H1 (cell line): ENCODE measurements around the gene ERC1. TPM values are rescaled to one million over a fixed set of nuclear protein-coding genes. Genes with fewer than 3 reads are reported as not detected.

ENCODE experiments used
- CTCF ChIA-PET: fragments of 300-600 bp; sonication (Branson Sonifier 250); formaldehyde crosslinking; loops from one replicate; lab custom pipeline; 2021; ENCODE audit not compliant: partially characterized antibody; lab: Charles Lee
- POLR2A ChIA-PET: fragments of 300-600 bp; sonication (Branson Sonifier 250); formaldehyde crosslinking; loops from one replicate; lab custom pipeline; 2021; ENCODE audit warnings: inconsistent platforms; ENCODE audit not compliant: partially characterized antibody; lab: Charles Lee
- DNase-seq, 2 experiments: peaks; one replicate each; pipeline versions ENCODE4 v3.0.0 to v3.0.0-alpha.2; 2010 to 2022; ENCODE audit warnings: low spot score in 2 of 2, low read depth in 1 of 2, mixed read lengths in 1 of 2
- FAIRE-seq: peaks from 2 replicates; lab custom pipeline; 2011; peaks lifted over from hg19 to GRCh38; lab: Jason Lieb, UNC
- H2AFZ ChIP-seq: 2 replicates; pipeline ENCODE4 v1.8.1; 2012; ENCODE audit warnings: low read length, inconsistent platforms
- H2AK5ac ChIP-seq: 2 replicates; pipeline ENCODE4 v1.6.1; 2013; ENCODE audit warnings: low read depth, low read length
- H2BK120ac ChIP-seq: replicated peaks from 2 replicates; pipeline ENCODE3; 2013; ENCODE audit warnings: low read depth, low read length, inconsistent platforms
- H2BK12ac ChIP-seq: 2 replicates; pipeline ENCODE4 v1.6.1; 2013; ENCODE audit warnings: low read depth, low read length
- H2BK15ac ChIP-seq: 2 replicates; pipeline ENCODE4 v1.6.1; 2013; ENCODE audit warnings: low read length
- H2BK20ac ChIP-seq: 2 replicates; pipeline ENCODE4 v1.6.1; 2013; ENCODE audit warnings: low read length
- H2BK5ac ChIP-seq: 2 replicates; pipeline ENCODE4 v1.6.1; 2013; ENCODE audit warnings: low read depth, low read length
- H3K14ac ChIP-seq: 2 replicates; pipeline ENCODE4 v1.6.1; 2013; ENCODE audit warnings: inconsistent platforms; ENCODE audit not compliant: insufficient read length
- H3K18ac ChIP-seq: 2 replicates; pipeline ENCODE4 v1.6.1; 2013; ENCODE audit warnings: low read length; ENCODE audit errors: extremely low read depth
- H3K23ac ChIP-seq: 2 replicates; pipeline ENCODE4 v1.6.1; 2013; ENCODE audit warnings: inconsistent platforms; ENCODE audit not compliant: insufficient read length
- H3K23me2 ChIP-seq: 2 replicates; pipeline ENCODE4 v1.6.1; 2013; ENCODE audit warnings: low read depth, low read length
- H3K27ac ChIP-seq: 2 replicates; pipeline ENCODE4 v1.6.1; 2011; ENCODE audit warnings: low read depth, low read length, inconsistent platforms
- H3K27me3 ChIP-seq, 4 experiments: replicated peaks in 1 of 4; 1 replicate in 1 of 4; 2 replicates in 3 of 4; pipeline versions ENCODE4 v1.6.1 to v1.8.1; 2011 to 2013; ENCODE audit warnings: low read length in 3 of 4, mild to moderate bottlenecking in 3 of 4, inconsistent platforms in 2 of 4, mixed read lengths in 2 of 4, moderate library complexity in 1 of 4; ENCODE audit not compliant: control insufficient read depth in 3 of 4, insufficient read depth in 3 of 4; ENCODE audit errors: extremely low read depth in 1 of 4
- H3K36me3 ChIP-seq, 4 experiments: 2 replicates each; pipeline versions ENCODE4 v1.6.1 to v1.8.1; 2011 to 2013; ENCODE audit warnings: mild to moderate bottlenecking in 4 of 4, low read length in 3 of 4, moderate library complexity in 2 of 4, control low read depth in 1 of 4, inconsistent platforms in 1 of 4; ENCODE audit not compliant: insufficient read depth in 4 of 4, control insufficient read depth in 2 of 4
- H3K4ac ChIP-seq: replicated peaks from 2 replicates; pipeline ENCODE3; 2013; ENCODE audit warnings: low read length, low read depth, mixed read lengths, inconsistent platforms; ENCODE audit not compliant: insufficient read length
- H3K4me1 ChIP-seq, 4 experiments: replicated peaks in 1 of 4; 1 replicate in 1 of 4; 2 replicates in 3 of 4; pipeline versions ENCODE4 v1.6.1 to v1.8.1; 2011 to 2013; ENCODE audit warnings: low read length in 3 of 4, inconsistent platforms in 2 of 4, mixed read lengths in 1 of 4; ENCODE audit not compliant: insufficient read depth in 4 of 4, control insufficient read depth in 3 of 4
- H3K4me2 ChIP-seq, 2 experiments: 2 replicates each; pipeline versions ENCODE4 v1.6.1 to v1.8.1; 2011 to 2013; ENCODE audit warnings: low read depth in 2 of 2, low read length in 2 of 2, control low read depth in 1 of 2, inconsistent platforms in 1 of 2, mild to moderate bottlenecking in 1 of 2; ENCODE audit not compliant: insufficient read depth in 1 of 2
- H3K4me3 ChIP-seq, 4 experiments: fragments of 200-600, 300-600 bp in 1 of 4; sonication (generic), shearing (Covaris generic), sonication (Bioruptor Twin) in 1 of 4; 2 replicates each; pipeline versions ENCODE4 v1.5.1 to v1.8.1; 2011 to 2016; ENCODE audit warnings: low read length in 4 of 4, low read depth in 3 of 4, control low read depth in 2 of 4, inconsistent platforms in 2 of 4, mild to moderate bottlenecking in 2 of 4, mixed read lengths in 1 of 4, moderate library complexity in 1 of 4; ENCODE audit not compliant: insufficient read depth in 2 of 4; ENCODE audit errors: extremely low read depth in 1 of 4
- H3K56ac ChIP-seq: replicated peaks from 2 replicates; pipeline ENCODE3; 2013; ENCODE audit warnings: low read depth, mild to moderate bottlenecking, mixed read lengths, low read length, inconsistent platforms; ENCODE audit not compliant: insufficient read length
- H3K79me1 ChIP-seq: 2 replicates; pipeline ENCODE4 v1.6.1; 2013; ENCODE audit warnings: low read depth, low read length, control low read depth
- H3K79me2 ChIP-seq, 2 experiments: 2 replicates each; pipeline versions ENCODE4 v1.6.1 to v1.8.1; 2012 to 2013; ENCODE audit warnings: low read length in 2 of 2, mild to moderate bottlenecking in 2 of 2, inconsistent platforms in 1 of 2; ENCODE audit not compliant: insufficient read depth in 2 of 2, control insufficient read depth in 1 of 2
- H3K9ac ChIP-seq, 4 experiments: replicated peaks in 1 of 4; 1 replicate in 1 of 4; 2 replicates in 3 of 4; pipeline versions ENCODE4 v1.6.1 to v1.8.1; 2011 to 2013; ENCODE audit warnings: low read depth in 3 of 4, low read length in 3 of 4, control low read depth in 2 of 4, mild to moderate bottlenecking in 2 of 4, moderate library complexity in 2 of 4, inconsistent platforms in 1 of 4; ENCODE audit errors: extremely low read depth in 1 of 4
- H3K9me3 ChIP-seq, 2 experiments: 2 replicates each; pipeline versions ENCODE4 v1.6.1 to v1.8.1; 2012 to 2013; ENCODE audit warnings: mild to moderate bottlenecking in 2 of 2, moderate library complexity in 2 of 2, control low read depth in 1 of 2, inconsistent platforms in 1 of 2, low read depth in 1 of 2, low read length in 1 of 2, mixed read lengths in 1 of 2; ENCODE audit not compliant: insufficient read depth in 2 of 2
- H4K20me1 ChIP-seq, 2 experiments: replicated peaks in 1 of 2; 2 replicates each; pipeline versions ENCODE3 to v1.8.1; 2011 to 2013; ENCODE audit warnings: inconsistent platforms in 2 of 2, low read length in 2 of 2, mild to moderate bottlenecking in 1 of 2; ENCODE audit not compliant: insufficient read depth in 2 of 2, control insufficient read depth in 1 of 2
- H4K5ac ChIP-seq: 2 replicates; pipeline ENCODE4 v1.6.1; 2013; ENCODE audit warnings: low read length, low read depth, mixed read lengths, inconsistent platforms; ENCODE audit not compliant: insufficient read length
- H4K8ac ChIP-seq: 2 replicates; pipeline ENCODE4 v1.8.0; 2013; ENCODE audit warnings: mild to moderate bottlenecking, moderate library complexity, low read length, inconsistent platforms; ENCODE audit not compliant: insufficient read depth; ENCODE audit errors: extremely low read depth
- H4K91ac ChIP-seq: replicated peaks from 2 replicates; pipeline ENCODE3; 2013; ENCODE audit warnings: low read length, mixed read lengths, inconsistent platforms; ENCODE audit not compliant: insufficient read length
- ASH2L ChIP-seq: fragments of 200-600, 300-600 bp; sonication (generic); IDR thresholded peaks from one replicate; pipeline ENCODE4 v1.7.1; 2017; ENCODE audit warnings: low read length
- BRCA1 ChIP-seq: IDR thresholded peaks from 2 replicates; pipeline ENCODE4 v1.6.1; 2012; ENCODE audit warnings: low read depth, low read length, improper control_type of control experiment
- KDM4A ChIP-seq: IDR thresholded peaks from one replicate; pipeline ENCODE4 v1.7.1; 2012; ENCODE audit warnings: low read depth, mild to moderate bottlenecking, moderate library complexity, low read length, inconsistent platforms; ENCODE audit not compliant: severe bottlenecking
- PHF8 ChIP-seq: fragments of 200-600 bp; sonication (generic); conservative IDR thresholded peaks from 2 replicates; pipeline ENCODE4 v1.7.1; 2012; ENCODE audit warnings: low read depth, mild to moderate bottlenecking, inconsistent platforms, low read length, moderate library complexity
- RBBP5 ChIP-seq: IDR thresholded peaks from 2 replicates; pipeline ENCODE4 v1.7.1; 2012; ENCODE audit warnings: low read depth, mild to moderate bottlenecking, inconsistent platforms, low read length, moderate library complexity, borderline replicate concordance
- SIN3A ChIP-seq, 2 experiments: IDR thresholded peaks in 1 of 2; conservative IDR thresholded peaks in 1 of 2; 2 replicates each; pipeline ENCODE4 v1.6.1; 2011 to 2012; ENCODE audit warnings: low read length in 2 of 2, improper control_type of control experiment in 1 of 2, low read depth in 1 of 2, mild to moderate bottlenecking in 1 of 2
- SUZ12 ChIP-seq: fragments of 200-600 bp; sonication (generic); IDR thresholded peaks from 2 replicates; pipeline ENCODE4 v1.6.1; 2012; ENCODE audit warnings: mild to moderate bottlenecking, inconsistent platforms, low read length, moderate library complexity, mixed read lengths
- WGBS, 2 experiments: shearing (Covaris generic) in 1 of 2; methylation state at CpG; one replicate each; pipeline versions ENCODE4 v1.1.6 to v1.1.7; 2013 to 2015; ENCODE audit warnings: low lambda C conversion rate in 2 of 2, mixed read lengths in 2 of 2, inconsistent platforms in 1 of 2, low coverage in 1 of 2, missing lambda C conversion rate in 1 of 2; ENCODE audit not compliant: insufficient replicate concordance in 2 of 2, insufficient coverage in 1 of 2, insufficient read length in 1 of 2; ENCODE audit errors: extremely low coverage in 1 of 2, missing lambda C conversion rate in 1 of 2; 5-methylcytosine and 5-hydroxymethylcytosine counted together
- polyA plus RNA-seq, 7 experiments: library from polyadenylated mRNA; depleted of rRNA in 3 of 7; stranded (reverse) in 5 of 7; unstranded in 2 of 7; fragments of >200 nt in 5 of 7; fragments of 200-250 nt in 2 of 7; gene quantifications; 1 replicate in 5 of 7; 2 replicates in 1 of 7; 4 replicates in 1 of 7; pipeline versions ENCODE4 v1.2.1 to v1.2.3, GENCODE V29; 2011 to 2013; ENCODE audit warnings: missing spikeins in 2 of 7, mixed read lengths in 2 of 7
- total RNA-seq: library from RNA; stranded (reverse); fragmentation: NEBNext Ultra II Directional; extraction: Animal tissue kit (Norgen Biotek cat#: 25700); gene quantifications from 2 replicates; pipeline ENCODE4 v1.2.1, GENCODE V29; 2021
- TF ChIP-seq, protein P1 (sequence below): IDR thresholded peaks from 2 replicates; pipeline ENCODE4 v1.6.1; 2011; ENCODE audit warnings: low read depth, mild to moderate bottlenecking, low read length; ENCODE audit not compliant: insufficient read depth

The ERC1 gene
- total and polyA plus RNA-seq, 2 of the 8 experiments (the other 6 are each of a cell fraction or from before 2014, with no cell fraction given) = 7.8 to 45.7 TPM

- FAIRE-seq = no peak
- TF ChIP-seq, protein P1, sequence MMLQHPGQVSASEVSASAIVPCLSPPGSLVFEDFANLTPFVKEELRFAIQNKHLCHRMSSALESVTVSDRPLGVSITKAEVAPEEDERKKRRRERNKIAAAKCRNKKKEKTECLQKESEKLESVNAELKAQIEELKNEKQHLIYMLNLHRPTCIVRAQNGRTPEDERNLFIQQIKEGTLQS = no peak
- no peak for TF ChIP-seq PHF8
- no peak for TF ChIP-seq ASH2L
- no peak for TF ChIP-seq SIN3A (conservative IDR thresholded peaks at IDR 0.05 in 1 of 2, IDR thresholded peaks at IDR 0.05 in 1 of 2; ENCODE audit: low read depth in 1 of 2, low read length in 2 of 2)
- TF ChIP-seq SUZ12 = no peak
- no peak for TF ChIP-seq KDM4A
- no peak for TF ChIP-seq RBBP5
- TF ChIP-seq BRCA1 = no peak
Observed at GRCh38 chr12:1466481-1467154, 475.6 kb downstream of the ERC1 start.

More at GRCh38 chr12:1466481-1467154, 475.6 kb downstream of the ERC1 start:
- 0 out of 4 replicates have a peak, but pooled peaks cover 0 to 3% of the 10 kb centered on the region in 2 experiments for H3K9me3 ChIP-seq
- ChIA-PET POLR2A (no interaction called here), CTCF (interaction anchor here (1.5 to 1.9 kb wide), 2 partner anchors 10 to 349 kb away, joined by 3 to 5 read pairs; no protein-coding TSS in a partner anchor)
- H4K20me1 ChIP-seq = no peaks in the 10 kb centered on the region
- no peak overlapping the region for H3K4ac ChIP-seq
- WGBS, 2 experiments = 96% methylated on average over 5 of the region's 5 CpGs; no CpG with 5 or more reads in 1 of the 2 experiments
- H2BK5ac ChIP-seq = no peak overlapping the region
- H3K9ac ChIP-seq = no peak overlapping the region
- peaks cover 0 to 2% (median 0%) of the 10 kb centered on the region in 4 experiments; a peak in 1 of 8 replicates for H3K36me3 ChIP-seq
- H3K4me2 ChIP-seq = no peak overlapping the region
- H4K5ac ChIP-seq = no peak overlapping the region
- H3K4me3 ChIP-seq = no peak overlapping the region
- no peak overlapping the region for H3K18ac ChIP-seq
- no peak overlapping the region for H4K8ac ChIP-seq
- peaks cover 0 to 2% (median 0%) of the 10 kb centered on the region in 4 experiments; a peak in 3 of 7 replicates for H3K4me1 ChIP-seq
- H3K79me2 ChIP-seq = no peaks in the 10 kb centered on the region
- no peak overlapping the region for H2BK120ac ChIP-seq
- no peaks in the 10 kb centered on the region for H3K27me3 ChIP-seq
- H3K79me1 ChIP-seq = no peaks in the 10 kb centered on the region
- H3K23ac ChIP-seq = no peak overlapping the region
- no peak overlapping the region for H4K91ac ChIP-seq
- no peak overlapping the region for H3K14ac ChIP-seq
- H2BK20ac ChIP-seq = no peak overlapping the region
- no peak overlapping the region for H3K56ac ChIP-seq
- no peak overlapping the region for H3K27ac ChIP-seq
- no peak overlapping the region for H2AFZ ChIP-seq
- no peak for DNase-seq
- H2BK12ac ChIP-seq = no peak overlapping the region
- no peak overlapping the region for H2AK5ac ChIP-seq
- H2BK15ac ChIP-seq = no peak overlapping the region
- H3K23me2 ChIP-seq = no peaks in the 10 kb centered on the region
